HFF-Myc (cell line): ENCODE measurements around the gene ADIPOR1.

Experiments
- DNase-seq: peaks from one replicate; pipeline ENCODE4 v3.0.0-alpha.2; 2011; ENCODE audit warnings: low read depth; ENCODE audit errors: extremely low read depth
- H3K4me3 ChIP-seq: replicated peaks from 2 replicates; pipeline ENCODE4 v1.5.1; 2011; ENCODE audit warnings: low read depth, mild to moderate bottlenecking, control low read depth, low read length
- TF ChIP-seq, protein P1 (sequence below): IDR thresholded peaks from 2 replicates; pipeline ENCODE4 v1.5.1; 2012; ENCODE audit warnings: mild to moderate bottlenecking, low read depth, low read length, control low read depth; ENCODE audit errors: missing control alignments

ADIPOR1 gene

DNA sequence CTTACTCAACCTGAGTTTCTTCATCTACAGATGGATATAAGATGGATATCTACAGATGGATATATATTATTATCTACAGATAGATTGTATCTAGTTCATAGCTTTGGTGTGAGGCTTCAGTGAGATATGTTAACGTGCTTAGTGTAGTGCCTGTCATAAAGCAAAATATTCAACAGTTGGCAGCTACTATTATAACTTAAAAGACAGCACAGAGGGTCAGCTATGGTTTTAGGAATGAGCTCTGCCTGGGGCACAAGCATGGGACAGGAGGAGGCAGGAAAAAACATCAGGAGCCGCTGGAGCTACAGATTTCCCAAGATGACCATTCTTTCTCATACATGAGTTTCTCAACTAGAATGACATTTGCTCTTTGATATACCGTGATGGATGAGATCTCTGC, 10.2 kb upstream of the ADIPOR1 start:
- DNase-seq, result no peak
- no peak overlapping the region for H3K4me3 ChIP-seq
- TF ChIP-seq, protein P1, sequence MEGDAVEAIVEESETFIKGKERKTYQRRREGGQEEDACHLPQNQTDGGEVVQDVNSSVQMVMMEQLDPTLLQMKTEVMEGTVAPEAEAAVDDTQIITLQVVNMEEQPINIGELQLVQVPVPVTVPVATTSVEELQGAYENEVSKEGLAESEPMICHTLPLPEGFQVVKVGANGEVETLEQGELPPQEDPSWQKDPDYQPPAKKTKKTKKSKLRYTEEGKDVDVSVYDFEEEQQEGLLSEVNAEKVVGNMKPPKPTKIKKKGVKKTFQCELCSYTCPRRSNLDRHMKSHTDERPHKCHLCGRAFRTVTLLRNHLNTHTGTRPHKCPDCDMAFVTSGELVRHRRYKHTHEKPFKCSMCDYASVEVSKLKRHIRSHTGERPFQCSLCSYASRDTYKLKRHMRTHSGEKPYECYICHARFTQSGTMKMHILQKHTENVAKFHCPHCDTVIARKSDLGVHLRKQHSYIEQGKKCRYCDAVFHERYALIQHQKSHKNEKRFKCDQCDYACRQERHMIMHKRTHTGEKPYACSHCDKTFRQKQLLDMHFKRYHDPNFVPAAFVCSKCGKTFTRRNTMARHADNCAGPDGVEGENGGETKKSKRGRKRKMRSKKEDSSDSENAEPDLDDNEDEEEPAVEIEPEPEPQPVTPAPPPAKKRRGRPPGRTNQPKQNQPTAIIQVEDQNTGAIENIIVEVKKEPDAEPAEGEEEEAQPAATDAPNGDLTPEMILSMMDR, result no peak

DNA sequence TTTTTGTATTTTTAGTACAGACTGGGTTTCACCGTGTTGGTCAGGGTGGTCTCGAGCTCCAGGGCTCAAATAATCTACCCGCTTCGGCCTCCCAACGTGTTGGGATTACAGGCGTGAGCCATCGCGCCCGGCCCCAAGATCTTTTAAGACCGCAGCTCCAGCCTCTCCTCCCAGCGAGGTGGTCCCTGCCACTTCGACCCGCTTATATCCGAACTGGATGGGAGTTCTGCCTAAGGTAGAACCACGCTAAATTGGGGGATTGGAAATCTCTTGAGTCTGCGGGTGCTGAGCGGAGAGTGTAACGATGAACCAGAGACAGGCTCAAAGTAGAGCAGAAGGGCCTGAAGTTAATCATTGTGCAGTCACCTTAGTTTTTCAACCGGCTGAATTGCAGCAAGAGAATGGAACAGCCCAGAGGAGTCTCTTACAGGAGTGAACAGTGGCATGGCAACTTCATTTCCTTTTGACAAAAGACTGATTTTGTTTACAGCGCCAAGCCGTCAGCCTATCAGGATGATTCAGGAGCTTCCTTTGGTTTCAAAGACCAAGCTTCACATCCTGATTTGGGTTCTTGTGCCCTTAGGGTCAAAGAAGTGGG, 9.7 kb upstream of the ADIPOR1 start:
- TF ChIP-seq, protein P1, result no peak
- no peak for DNase-seq
- peak overlapping the region; percentile 80 for H3K4me3 ChIP-seq

DNA sequence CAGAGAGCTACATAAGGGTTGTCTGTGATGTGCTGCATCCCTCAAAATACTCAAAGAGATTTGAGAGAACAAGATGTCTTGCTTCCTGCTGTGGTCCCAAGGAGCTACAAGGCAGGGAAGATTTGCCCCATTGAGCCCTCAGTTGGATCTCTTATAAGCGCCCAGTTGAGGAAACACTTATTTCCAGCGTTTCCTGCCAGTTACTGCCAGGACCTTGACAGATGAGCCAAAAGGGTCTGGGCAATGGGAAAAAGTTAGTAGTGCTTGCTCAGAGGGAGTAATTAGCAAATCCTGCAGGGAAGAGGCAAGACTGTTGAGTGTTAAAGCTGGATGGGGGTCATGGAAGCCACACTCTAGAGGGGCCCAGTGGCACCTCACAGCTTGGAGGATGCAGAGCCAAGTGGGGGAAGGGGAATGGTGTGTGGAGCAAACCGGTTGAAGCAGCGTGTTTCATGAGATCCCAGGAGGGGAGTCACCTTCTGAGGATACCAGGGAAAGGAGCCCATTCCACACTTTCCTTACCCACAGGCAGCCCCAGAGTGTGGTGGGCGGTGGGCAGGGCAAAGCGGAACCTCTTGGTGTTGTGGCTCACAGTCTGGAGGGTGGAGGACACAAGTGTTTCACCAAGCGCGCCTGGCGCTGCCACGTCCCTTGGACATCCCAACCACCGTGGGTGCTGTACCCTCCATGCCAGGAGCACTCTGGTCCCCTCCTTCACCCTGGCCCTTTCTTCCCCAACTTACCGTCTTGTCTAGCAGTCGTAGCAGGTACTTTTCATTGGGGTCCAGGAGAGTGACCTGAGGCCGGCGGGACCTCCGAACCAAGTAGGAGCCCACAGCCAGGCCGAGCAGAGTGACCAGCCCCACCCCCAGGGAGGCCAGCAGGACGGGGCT, 8.1 kb upstream of the ADIPOR1 start:
- H3K4me3 ChIP-seq, result peak overlapping the region; percentile 80
- TF ChIP-seq, protein P1, result no peak

DNA sequence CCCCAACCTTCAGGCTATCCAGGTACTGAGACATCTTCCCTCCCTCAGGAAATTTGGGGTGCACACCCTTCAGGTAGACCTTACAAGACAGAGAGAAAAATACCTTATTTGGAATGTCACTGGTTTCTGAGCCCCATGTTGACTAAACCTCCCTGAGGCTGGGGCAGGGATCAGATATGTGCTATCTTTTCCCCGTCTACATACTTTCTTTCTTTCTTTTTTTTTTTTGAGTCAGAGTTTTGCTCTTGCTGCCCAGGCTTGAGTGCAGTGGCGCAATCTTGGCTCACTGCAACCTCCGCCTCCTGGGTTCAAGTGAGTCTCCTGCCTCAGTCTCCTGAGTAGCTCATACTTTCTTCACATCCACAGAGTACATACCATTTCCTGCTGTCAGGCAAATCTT, 7.3 kb upstream of the ADIPOR1 start:
- no peak overlapping the region for H3K4me3 ChIP-seq
- TF ChIP-seq, protein P1, result no peak
- no peak for DNase-seq

More for the DNA sequence above, 8.1 kb upstream of the ADIPOR1 start:
- no peak for DNase-seq

DNA sequence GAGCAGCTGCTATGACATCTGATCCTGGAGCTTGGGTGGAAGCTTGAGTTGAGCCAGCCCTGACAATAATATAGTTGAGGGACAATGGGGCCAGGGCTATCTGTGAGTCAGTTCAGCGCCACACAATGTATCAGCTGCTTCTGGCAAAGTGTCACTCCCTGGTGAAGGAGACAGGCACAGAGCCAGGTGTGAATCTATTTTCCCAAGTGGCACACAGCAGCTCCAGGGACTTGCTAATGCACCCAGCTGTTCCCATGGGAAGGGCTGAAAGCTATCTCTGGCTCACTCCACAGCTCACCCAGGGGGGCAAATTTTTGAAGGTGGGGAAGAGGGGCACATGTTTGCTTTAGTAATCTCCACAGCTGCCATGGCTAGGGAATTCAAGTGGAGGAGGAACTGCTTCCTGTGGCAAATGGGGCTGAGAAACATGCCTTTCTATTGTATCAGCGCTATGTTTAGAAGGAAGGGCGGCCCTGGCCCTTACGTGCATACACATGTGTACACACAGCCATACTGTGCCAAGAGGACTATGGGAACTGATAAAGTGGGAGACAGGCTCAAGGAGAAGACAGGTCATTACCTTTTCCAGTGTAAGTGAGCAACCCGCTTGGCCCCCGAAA, 6.8 kb upstream of the ADIPOR1 start:
- H3K4me3 ChIP-seq, result no peak overlapping the region
- DNase-seq, result no peak
- TF ChIP-seq, protein P1, result no peak

DNA sequence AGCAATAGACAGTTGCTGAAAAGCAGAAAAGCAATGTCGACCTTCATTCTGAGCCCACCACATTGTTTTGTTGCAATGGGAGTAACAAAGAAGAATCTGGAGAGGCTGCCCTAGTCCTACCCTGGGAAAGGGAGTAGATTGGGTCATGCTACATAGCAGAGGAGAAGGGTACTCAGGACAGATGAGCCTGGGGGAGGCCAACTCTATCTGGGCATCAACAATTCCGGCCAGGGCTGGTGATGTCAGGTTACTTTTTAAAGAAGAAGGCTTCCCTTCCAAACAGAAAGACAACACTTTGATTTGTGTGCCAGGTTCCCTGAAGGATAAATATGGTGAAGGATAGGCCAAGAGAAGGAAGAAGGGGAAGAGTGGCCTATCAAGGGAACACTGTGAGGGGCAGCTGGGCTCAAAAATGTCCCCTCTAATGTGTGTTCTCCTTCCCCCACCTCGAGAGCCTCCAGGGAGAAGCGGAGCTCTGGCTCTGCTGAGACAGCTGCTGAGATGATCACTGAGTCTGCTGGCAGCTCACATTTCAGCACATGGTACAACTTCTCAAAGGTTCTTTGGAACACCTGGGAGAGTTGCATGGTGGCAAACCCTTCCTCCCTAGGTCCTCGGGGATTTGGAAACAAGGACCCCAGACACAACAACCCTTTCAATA, 3.2 kb upstream of the ADIPOR1 start:
- no peak for DNase-seq
- TF ChIP-seq, protein P1, result no peak
- H3K4me3 ChIP-seq, result no peak overlapping the region
